ENCODE results near the gene SYNJ2.

DNA sequence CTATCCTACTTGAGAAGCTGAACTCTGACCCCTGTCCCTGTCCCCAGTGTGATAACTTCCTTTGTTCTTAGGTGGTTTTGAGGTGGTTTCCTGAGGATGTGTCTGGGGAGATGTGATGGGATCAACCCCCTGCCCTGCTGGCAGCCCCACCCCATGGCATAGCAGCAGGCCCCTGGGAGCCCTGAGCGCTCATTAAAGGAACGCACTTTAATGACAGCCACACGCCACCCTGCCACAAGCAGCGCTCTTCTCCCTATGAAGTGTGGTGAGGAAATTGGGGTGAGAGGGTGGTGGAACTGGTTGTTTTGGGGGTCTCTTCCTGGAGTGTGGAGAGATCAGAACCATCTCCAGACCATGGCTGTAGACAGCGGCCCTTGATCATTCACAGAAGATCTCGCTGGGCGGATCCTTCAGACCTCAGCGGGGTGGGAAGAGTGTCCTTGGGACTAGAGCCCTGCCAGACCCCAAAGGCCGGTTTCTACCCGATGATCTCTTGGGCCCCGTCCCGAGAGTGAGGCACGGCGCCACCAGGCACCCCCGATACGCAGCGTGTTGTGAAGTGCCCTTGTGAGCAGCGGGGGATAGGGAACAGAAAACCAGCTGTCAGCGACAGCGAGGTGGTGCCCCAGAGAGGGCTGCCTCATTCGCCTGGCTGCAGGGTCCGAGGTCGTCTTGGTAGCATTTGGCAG, 45.4 kb downstream of the SYNJ2 start:
- TF ChIP-seq, protein P1, sequence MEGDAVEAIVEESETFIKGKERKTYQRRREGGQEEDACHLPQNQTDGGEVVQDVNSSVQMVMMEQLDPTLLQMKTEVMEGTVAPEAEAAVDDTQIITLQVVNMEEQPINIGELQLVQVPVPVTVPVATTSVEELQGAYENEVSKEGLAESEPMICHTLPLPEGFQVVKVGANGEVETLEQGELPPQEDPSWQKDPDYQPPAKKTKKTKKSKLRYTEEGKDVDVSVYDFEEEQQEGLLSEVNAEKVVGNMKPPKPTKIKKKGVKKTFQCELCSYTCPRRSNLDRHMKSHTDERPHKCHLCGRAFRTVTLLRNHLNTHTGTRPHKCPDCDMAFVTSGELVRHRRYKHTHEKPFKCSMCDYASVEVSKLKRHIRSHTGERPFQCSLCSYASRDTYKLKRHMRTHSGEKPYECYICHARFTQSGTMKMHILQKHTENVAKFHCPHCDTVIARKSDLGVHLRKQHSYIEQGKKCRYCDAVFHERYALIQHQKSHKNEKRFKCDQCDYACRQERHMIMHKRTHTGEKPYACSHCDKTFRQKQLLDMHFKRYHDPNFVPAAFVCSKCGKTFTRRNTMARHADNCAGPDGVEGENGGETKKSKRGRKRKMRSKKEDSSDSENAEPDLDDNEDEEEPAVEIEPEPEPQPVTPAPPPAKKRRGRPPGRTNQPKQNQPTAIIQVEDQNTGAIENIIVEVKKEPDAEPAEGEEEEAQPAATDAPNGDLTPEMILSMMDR (IDR thresholded peaks at IDR 0.05) = no peak
- TF ChIP-seq POLR2A (IDR thresholded peaks at IDR 0.05) = no peak
